ENCODE measurements around the gene CIDEB.
"Not testable (repeated sequence)": the region's sequence is repeated elsewhere in the genome, so short reads cannot be mapped to it uniquely, and the experiment has no call there.

Gene CIDEB

GRCh38 chr14:24332268-24332993 is 24.7 kb upstream of the CIDEB start:
- DNase-seq = peak; percentile 45

DNA sequence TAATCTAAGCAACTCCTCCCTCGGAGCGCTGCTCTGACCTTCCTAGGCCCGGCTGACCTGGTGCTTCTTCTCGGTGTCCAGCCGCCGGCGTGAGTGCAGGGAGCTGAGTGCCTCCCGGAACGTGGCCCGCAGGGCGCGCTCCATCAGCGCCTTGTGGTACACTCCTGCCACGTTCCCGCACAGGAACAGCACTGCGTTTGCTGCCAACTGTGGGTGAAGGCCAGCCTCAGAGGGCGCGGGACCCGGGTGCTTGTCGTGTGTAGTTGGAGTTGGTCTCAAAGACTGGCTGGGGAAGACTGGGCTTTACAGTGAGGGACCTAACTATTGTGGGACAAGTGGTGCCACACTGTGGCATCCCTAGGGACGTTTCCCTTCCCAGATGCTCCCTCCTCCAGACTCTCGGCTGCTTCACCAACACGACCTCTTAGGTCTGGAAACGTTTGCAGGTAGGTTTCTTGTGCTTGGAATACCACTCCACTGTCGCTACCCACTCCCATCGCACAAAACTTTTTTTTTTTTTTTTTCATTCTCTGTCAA is 24.0 kb upstream of the CIDEB start:
- DNase-seq = no peak

DNA sequence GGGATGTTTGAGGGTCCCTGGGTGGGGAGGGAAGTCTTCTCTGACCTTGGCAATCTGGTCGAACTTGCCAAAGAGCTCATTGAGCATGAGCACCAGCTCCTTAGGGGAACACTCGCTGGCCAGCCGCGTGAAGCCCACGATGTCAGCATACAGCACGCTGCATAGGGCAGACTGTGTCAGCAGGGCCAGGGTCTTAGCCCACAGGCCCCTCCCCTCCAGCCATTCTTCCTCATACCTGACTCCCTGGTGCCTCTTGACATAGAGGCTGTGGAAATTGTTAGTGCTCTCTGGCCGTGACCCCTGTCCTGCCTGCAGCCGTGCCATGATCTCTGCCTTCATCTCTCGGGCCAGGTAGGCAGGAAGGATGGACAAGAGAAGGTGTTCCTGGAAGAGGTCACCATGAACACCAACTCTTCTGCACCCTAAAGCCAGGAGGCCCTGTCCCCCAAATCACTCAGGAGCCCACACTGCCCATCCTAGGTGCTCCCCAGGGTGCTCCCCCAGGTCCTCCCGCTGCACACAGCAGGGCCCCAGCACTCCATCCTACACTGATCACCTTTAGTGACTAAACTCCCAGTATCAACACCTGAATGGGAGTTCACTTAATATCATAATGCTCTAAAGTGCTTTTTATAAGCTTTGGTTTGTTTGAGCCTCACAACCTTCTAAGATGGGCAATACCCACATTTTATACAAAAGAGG is 23.3 kb upstream of the CIDEB start:
- no peak for DNase-seq

GRCh38 chr14:24329736-24330135 is 22.0 kb upstream of the CIDEB start:
- no peak for DNase-seq

DNA sequence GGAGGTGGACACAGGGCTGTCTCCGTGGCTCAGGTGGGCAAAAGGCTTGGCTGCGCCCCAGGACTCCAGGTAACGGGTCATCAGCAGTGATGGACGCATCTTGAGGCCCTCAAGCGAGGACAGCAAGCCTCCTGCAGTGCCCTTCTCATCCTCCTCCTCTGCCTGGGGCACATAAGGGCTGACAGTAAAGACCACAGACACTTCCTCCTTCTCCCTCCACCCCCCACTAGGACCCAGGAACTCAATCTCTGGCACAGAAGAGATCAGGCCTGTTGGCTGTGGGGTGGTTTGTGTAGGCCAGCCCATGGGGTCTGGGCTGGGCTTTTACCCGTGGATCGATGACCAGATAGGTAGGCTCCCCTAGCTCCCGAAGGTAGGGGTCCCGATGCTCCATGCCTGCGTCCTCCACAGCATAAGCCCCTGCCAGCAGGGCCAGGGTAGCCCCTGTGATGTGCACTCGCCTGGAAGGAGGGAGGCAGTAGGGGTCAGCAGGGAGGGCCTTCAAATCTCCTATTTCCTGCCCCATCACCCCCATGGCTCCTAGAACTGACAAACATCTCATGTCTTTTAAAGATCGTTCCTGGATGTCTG is 21.4 kb upstream of the CIDEB start:
- no peak for DNase-seq

DNA sequence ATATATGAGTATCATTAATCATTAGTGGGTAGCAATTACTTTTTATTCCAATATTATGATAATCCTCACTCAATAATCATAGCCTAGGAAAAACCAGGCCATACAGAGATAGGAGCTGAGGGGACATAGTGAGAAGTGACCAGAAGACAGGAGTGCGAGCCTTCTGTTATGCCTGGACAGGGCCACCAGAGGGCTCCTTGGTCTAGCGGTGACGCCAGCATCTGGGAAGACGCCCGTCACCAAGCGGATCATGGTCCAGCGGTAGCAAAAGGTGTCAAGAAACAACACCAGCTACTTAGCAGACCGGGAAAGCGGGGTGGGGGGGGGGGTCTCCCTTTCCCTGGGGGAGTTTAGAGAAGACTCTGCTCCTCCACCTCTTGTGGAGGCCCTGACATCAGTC is 20.1 kb upstream of the CIDEB start:
- not testable (repeated sequence) for DNase-seq

DNA sequence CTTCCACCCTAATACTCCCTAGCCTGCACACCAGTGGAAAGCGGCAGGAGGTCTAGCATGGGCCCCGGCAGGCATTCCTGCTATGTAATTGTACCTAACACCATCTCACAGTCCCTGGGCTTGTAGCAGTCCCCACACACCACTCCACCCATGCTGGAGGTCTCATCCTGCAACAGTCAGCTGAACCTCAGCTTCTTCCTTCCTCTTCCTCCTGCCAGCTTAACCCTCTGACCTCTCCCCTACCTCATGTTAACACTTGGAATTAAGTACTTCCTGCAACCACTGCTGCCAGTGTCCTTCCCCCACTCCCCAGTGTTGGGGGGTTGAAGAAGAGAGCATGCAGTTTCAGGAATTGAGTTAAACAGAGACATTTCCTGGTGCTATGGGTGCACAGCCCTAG is 19.5 kb upstream of the CIDEB start:
- DNase-seq = no peak

- no peak for DNase-seq
These were observed 18.2 kb upstream of the CIDEB start for GRCh38 chr14:24325963-24326362.

DNA sequence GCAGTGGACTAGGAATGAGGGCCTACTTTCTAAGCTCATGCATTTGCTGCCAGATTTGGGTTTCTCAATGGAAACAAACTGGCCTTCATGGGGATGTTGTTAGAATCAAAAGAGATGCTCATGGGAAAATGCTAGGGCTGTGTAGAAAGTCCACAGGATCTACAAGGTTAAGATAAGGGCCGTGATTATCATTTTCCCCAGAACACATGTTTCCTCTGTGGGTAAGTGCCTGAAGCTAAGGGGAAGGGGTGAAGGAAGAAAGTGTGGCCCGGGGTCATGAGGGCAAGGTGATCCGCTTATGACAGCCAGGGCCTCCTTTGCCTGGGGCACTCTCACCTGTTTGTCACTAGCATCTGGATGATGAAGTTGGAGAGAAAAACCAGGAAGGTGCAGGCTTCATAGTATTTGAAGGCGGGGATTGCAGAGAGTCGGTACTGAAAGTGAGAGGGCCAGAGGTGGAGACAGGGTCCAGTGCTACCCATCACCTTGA is 17.3 kb upstream of the CIDEB start:
- no peak for DNase-seq

DNA sequence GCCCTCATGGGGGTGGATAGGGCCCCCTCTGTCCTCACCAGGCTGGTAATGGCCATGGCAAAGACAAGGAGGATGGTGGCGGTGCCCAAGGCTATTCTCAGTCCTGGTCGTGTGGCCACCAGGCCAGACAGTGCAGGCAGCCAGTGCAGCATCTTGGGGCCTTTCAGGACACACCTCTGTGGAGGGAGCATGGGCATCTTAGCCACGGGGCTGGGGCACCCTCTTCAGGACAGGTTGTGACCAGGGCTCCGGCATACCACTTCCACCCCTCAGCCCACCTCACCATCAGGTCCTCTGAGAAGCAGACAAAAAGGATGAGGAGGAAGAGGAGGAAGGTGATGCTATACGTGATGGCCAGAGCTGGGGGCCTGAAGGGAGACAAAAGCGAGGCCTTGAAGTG is 16.2 kb upstream of the CIDEB start:
- no peak for DNase-seq

DNA sequence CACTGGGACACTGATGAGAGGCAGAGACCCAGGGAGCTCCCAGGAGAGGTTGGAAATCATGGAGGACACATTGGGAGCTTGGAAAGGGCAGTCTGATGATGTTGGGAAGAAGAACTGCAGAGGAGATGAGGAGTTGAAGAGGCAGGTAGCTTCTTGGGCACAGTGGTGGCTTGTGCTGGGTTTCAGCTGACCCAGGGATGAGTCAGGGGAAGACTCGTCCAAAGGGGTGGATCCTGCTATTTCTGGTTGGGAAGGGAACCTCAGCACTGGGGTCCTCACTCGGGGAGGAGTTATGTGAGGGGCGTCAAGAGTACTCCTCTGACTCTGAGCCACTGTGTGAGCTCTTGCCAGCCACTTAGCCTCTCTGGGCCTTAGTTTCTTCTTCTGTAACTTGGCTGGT is 15.6 kb upstream of the CIDEB start:
- no peak for DNase-seq

DNA sequence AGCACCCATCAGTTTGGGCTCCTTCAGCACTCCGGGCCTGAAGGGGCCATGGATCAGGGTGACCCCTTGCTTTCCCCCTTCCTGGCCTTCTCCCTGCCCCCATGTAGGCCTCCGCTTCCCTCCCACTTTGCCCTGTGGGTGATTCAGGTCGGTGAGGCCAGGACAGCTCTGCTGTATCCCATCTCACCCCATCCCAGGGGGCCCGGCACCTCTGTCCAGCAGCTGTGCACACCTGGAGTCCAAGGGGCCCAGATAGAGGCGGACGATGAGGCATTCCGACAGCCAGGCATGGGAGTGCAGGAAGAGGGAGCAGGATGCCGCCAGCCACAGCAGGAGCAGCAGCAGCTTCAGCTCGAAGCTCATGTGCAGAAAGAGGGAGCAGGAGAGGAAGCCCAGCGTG is 14.9 kb upstream of the CIDEB start:
- DNase-seq = no peak

DNA sequence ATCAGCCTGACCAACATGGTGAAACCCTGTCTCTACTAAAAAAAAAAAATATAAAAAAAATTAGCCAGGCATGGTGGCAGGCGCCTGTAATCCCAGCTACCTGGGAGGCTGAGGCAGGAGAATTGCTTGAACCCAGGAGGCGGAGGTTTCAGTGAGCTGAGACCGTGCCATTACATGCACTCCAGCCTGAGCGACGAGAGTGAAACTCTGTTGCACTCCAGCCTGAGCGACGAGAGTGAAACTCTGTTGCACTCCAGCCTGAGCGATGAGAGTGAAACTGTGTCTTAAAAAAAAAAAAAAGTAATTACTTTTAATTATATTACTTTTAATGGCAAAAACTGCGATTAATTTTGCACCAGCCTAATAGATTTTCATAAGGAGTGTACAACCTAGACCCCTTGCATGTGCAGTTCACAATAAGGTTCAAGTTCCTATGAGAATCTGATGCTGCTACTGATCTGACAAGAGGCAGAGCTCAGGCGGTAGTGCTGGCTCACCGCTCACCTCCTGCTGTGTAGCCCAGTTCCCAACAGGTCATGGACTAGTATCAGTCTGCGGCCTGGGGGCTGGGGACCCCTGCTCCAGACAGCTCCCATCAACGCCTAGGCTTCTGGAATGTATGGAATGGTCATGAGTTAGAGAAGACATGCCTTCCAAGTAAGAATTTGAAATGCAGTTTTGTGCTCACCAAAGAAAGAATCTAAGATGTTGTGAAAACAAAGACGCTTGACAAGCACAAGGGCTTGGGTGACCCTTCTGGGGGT is 13.6 kb upstream of the CIDEB start:
- no peak for DNase-seq

- no peak for DNase-seq
These were observed 9.6 kb upstream of the CIDEB start for GRCh38 chr14:24317141-24317928.

- DNase-seq = no peak
These were observed 8.8 kb upstream of the CIDEB start for GRCh38 chr14:24316597-24316950.

- DNase-seq = no peak
These were observed 8.2 kb upstream of the CIDEB start for GRCh38 chr14:24315807-24316596.

DNA sequence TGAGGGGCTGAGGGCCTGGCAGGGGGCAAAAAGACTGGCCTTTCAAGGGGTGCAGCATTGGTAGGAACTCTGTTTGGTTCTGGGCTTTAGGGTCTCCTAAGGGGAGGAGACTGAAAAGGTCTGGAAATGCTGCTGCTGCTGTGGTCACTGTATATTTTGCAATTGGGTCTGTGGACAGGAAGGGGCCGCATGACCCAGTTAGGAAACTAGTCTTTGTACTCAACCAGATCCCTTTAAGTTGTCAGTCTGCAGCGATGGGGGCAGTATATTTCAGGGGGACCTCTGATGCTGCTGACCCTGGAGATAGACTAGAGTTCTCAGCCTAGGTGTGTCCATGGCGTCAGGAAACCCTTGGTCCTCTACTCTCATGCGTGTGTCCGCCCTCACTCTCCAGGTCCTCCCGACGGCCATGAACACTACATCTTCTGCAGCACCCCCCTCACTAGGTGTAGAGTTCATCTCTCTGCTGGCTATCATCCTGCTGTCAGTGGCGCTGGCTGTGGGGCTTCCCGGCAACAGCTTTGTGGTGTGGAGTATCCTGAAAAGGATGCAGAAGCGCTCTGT is 7.5 kb upstream of the CIDEB start:
- no peak for DNase-seq

DNA sequence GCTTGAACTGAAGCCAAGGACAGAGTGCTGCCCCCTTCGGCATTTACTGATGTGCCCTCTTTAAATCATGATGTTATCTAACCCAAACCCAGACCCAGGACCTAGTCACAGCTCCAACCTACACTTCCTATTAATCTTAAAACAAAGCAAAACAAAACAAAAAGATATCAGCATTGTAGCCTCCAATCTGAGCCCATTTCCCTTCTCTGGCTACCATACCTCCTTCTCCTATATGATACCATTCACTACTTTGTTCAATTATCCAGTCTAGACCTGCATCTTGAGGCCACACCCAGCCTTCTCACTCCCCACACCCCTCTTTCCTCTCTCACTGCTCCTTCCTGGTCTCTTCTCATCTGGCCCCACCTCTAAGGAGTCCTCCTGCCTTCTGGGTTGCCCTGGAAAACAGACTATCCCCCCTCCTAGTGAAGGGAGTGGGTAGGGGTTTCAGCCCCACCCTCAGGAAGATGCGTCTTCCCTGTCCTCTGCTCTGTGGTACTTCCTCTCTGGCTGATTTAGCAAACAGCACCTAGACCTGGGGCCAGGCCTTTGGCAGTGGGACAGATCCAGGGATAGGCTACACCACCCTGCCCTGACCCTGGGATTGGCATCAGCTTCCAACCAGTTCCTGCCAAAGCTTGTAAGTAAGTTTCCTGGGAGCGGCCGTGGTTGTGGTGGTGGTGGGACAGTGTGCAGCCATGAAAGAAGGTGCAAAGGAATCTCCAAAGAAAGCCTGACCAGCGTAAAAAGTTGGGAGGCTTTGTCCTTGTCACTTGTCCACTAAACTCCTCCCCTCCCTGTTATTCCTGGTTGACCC is 6.8 kb upstream of the CIDEB start:
- DNase-seq = no peak

- no peak for DNase-seq
These were observed 6.1 kb upstream of the CIDEB start for GRCh38 chr14:24313913-24314312.
